Transverse colon (tissue), 3 donors: ENCODE measurements around the gene MINDY2.
"Not testable (repeated sequence)": the region's sequence is repeated elsewhere in the genome, so short reads cannot be mapped to it uniquely, and the experiment has no call there.

Experiments
- POLR2A ChIP-seq: fragments of 450-650 bp; IDR thresholded peaks from one replicate; pipeline ENCODE4 v1.6.1; 2016; ENCODE audit warnings: antibody characterized with exemption, mild to moderate bottlenecking, moderate library complexity
- POLR2AphosphoS5 ChIP-seq, 3 donors: sonication (generic); formaldehyde crosslinking; IDR thresholded peaks; one replicate each; pipeline ENCODE4 v1.6.1; 2016; ENCODE audit warnings: antibody characterized with exemption in 3 of 3

DNA sequence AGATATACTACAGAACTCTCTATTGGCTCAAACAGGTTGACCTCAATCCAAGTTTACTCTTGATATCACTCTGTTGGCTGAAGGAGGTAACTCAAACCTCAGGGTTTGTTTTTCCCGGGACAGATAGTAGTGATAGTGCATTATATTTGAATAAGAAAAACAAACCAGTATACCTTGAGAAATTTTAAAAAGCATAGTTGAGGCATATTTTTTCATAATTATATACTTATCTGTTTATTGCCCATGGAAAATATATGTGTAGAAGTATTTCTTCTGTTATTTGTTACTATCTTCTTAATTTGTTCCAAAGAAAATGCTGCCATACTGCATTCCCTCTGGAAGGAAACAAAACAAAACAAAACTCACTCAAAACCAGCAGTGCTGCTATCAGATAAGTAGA lies 85.5 kb downstream of the MINDY2 start:
- not testable (repeated sequence) for TF ChIP-seq POLR2A; POLR2AphosphoS5 (IDR thresholded peaks at IDR 0.05)
